Esophagus squamous epithelium (tissue), 4 donors: ENCODE measurements around the gene MAF.

Experiments
- CTCF ChIP-seq, 6 experiments: fragments of 450-650 bp in 4 of 6; fragments of 200-600 bp in 2 of 6; sonication (generic) in 2 of 6; IDR thresholded peaks; one replicate each; pipeline ENCODE4 v1.5.1; 2016 to 2019; ENCODE audit warnings: antibody characterized with exemption in 6 of 6, mild to moderate bottlenecking in 4 of 6, moderate library complexity in 4 of 6
- POLR2A ChIP-seq, 4 donors: fragments of 450-650 bp; IDR thresholded peaks; one replicate each; pipeline ENCODE4 v1.6.1; 2017; ENCODE audit warnings: antibody characterized with exemption in 4 of 4, mild to moderate bottlenecking in 4 of 4, moderate library complexity in 3 of 4

GRCh38 chr16:79601092-79601930, 774 bp upstream of the MAF start:
- TF ChIP-seq CTCF (IDR thresholded peaks at IDR 0.05) = no peak
- peak in 1 of 4 donors; percentile 30 for TF ChIP-seq POLR2A (IDR thresholded peaks at IDR 0.05)
